Endothelial cell (in vitro differentiated cells): ENCODE results near the gene SLC25A20. TPM values are rescaled to one million over a fixed set of nuclear protein-coding genes. Genes with fewer than 3 reads are reported as not detected.

Experiments
- DNase-seq: peaks from one replicate; pipeline ENCODE4 v3.0.0; 2021; ENCODE audit warnings: low spot score
- H3K27ac Mint-ChIP-seq: one replicate; pipeline ENCODE4 v1.8.0; 2021; ENCODE audit warnings: mixed read lengths, inconsistent platforms; ENCODE audit not compliant: unreplicated experiment
- H3K27me3 Mint-ChIP-seq: one replicate; pipeline ENCODE4 v1.8.0; 2021; ENCODE audit warnings: mild to moderate bottlenecking, moderate library complexity, mixed read lengths, inconsistent platforms; ENCODE audit not compliant: unreplicated experiment
- H3K36me3 Mint-ChIP-seq: one replicate; pipeline ENCODE4 v1.8.0; 2021; ENCODE audit warnings: mild to moderate bottlenecking, low read depth, mixed read lengths, inconsistent platforms; ENCODE audit not compliant: unreplicated experiment
- H3K4me1 Mint-ChIP-seq: one replicate; pipeline ENCODE4 v1.8.0; 2021; ENCODE audit warnings: mild to moderate bottlenecking, mixed read lengths, inconsistent platforms; ENCODE audit not compliant: unreplicated experiment
- H3K4me3 Mint-ChIP-seq: one replicate; pipeline ENCODE4 v1.8.0; 2021; ENCODE audit warnings: mild to moderate bottlenecking, mixed read lengths, inconsistent platforms; ENCODE audit not compliant: unreplicated experiment
- H3K9me3 Mint-ChIP-seq: one replicate; pipeline ENCODE4 v1.8.0; 2021; ENCODE audit warnings: mixed read lengths, inconsistent platforms; ENCODE audit not compliant: unreplicated experiment
- total RNA-seq: library from RNA; stranded (reverse); fragmentation: NEBNext Ultra II Directional; extraction: Animal tissue kit (Norgen Biotek cat#: 25700); gene quantifications from one replicate; pipeline ENCODE4 v1.2.1, GENCODE V29; 2021; ENCODE audit not compliant: unreplicated experiment
- TF ChIP-seq, protein P1 (sequence below): fragments of 200-600 bp; sonication (generic); IDR thresholded peaks from one replicate; pipeline ENCODE4 v1.5.0; 2021; ENCODE audit warnings: antibody characterized with exemption; ENCODE audit not compliant: unreplicated experiment

SLC25A20 gene
- total RNA-seq, 1 donor from 2014 or later: 3.6 TPM

DNA sequence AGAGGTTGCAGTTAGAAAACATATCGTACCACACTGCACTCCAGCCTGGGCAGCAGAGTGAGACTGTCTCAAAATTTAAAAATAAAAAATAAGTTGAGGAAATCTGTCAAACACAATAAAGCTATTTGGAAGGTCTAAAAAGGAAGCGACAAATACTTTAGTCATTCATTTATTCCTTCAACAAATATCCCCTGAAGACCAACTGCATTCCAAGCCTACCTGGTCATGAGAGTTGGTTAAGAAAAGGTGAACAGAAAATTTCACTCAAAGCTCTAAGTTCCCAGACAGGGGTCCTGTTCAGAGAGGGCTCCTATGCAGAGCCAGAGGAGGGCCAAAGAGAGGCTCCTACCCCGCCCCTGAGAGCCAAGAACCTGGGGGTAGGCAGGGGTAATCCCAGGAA lies 35.6 kb downstream of the SLC25A20 start:
- Mint-ChIP-seq H3K27me3 (no peaks in the 10 kb centered on the region), H3K27ac (no peak overlapping the region), H3K9me3 (no peaks in the 10 kb centered on the region), H3K36me3 (peaks cover 4% of the 10 kb centered on the region), H3K4me1 (no peaks in the 10 kb centered on the region), H3K4me3 (no peak overlapping the region)
- TF ChIP-seq, protein P1, sequence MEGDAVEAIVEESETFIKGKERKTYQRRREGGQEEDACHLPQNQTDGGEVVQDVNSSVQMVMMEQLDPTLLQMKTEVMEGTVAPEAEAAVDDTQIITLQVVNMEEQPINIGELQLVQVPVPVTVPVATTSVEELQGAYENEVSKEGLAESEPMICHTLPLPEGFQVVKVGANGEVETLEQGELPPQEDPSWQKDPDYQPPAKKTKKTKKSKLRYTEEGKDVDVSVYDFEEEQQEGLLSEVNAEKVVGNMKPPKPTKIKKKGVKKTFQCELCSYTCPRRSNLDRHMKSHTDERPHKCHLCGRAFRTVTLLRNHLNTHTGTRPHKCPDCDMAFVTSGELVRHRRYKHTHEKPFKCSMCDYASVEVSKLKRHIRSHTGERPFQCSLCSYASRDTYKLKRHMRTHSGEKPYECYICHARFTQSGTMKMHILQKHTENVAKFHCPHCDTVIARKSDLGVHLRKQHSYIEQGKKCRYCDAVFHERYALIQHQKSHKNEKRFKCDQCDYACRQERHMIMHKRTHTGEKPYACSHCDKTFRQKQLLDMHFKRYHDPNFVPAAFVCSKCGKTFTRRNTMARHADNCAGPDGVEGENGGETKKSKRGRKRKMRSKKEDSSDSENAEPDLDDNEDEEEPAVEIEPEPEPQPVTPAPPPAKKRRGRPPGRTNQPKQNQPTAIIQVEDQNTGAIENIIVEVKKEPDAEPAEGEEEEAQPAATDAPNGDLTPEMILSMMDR: no peak
- no peak for DNase-seq

DNA sequence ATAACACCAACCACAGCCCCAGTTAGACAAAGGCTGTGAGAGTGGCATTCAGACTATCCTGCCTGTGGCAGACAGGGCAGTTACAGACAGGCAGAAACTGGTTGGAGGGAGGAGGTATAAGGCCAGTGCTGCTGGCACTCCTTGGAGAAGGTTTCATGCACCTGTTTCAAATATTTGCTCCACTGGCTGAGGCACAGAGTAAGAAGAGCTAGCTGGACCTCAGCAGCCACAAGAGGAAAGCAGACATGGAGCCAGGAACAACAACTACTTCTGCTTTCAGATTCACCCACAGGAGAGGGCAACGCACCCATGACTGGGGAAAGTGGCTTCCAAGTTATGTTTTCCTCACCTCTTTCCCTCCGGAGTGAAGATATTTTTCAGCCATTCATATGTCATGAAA lies 39.5 kb downstream of the SLC25A20 start:
- Mint-ChIP-seq H3K9me3 (no peaks in the 10 kb centered on the region), H3K36me3 (peaks cover 4% of the 10 kb centered on the region), H3K4me1 (peaks cover 6% of the 10 kb centered on the region), H3K27me3 (no peaks in the 10 kb centered on the region), H3K27ac (no peak overlapping the region), H3K4me3 (no peak overlapping the region)
- DNase-seq: no peak
- TF ChIP-seq, protein P1: no peak

DNA sequence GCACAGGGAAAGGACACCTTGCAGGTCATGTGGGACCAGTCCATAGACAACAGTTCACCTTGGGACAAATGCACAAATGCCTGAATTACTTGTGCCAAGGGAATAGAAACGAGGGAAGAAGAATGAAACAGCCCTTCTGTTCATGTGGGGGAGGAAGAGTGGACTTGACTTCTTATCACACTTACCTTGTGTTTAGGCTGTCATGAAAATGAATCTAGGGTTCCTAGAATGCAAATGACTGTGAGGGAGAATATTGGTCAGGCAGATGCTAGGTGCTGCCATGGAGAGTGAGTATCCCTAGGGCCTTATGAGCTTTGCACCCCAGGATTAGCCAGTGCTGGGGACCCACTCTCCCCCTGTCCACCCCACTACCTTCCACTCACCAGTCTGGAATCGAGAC lies 40.0 kb downstream of the SLC25A20 start:
- no peaks in the 10 kb centered on the region for H3K27me3 Mint-ChIP-seq
- no peak for DNase-seq
- H3K4me3 Mint-ChIP-seq: peak overlapping the region; percentile 28
- H3K9me3 Mint-ChIP-seq: no peaks in the 10 kb centered on the region
- H3K27ac Mint-ChIP-seq: no peak overlapping the region
- peaks cover 4% of the 10 kb centered on the region for H3K36me3 Mint-ChIP-seq
- TF ChIP-seq, protein P1: no peak
- peaks cover 6% of the 10 kb centered on the region for H3K4me1 Mint-ChIP-seq

DNA sequence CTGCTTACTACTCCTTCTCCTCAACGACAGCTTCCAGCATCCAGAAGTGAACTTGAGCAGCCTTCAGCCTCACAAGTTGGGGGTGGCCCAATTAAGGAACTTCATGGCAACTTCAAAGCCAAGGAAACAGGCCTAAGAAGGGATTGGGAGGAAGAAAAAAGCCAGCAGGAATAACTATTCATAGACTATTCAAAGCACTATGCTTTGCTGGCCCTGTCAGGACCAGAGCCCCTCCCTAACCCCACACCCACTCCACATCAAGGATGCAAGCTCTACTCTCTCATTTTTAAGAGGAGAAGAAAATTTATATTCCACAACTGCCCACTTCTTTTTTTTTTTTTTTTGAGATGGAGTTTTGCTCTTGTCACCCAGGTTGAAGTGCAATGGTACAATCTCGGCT lies 41.0 kb downstream of the SLC25A20 start:
- Mint-ChIP-seq H3K9me3 (no peaks in the 10 kb centered on the region), H3K36me3 (peaks cover 4% of the 10 kb centered on the region), H3K27ac (no peak overlapping the region), H3K27me3 (no peaks in the 10 kb centered on the region), H3K4me1 (peaks cover 6% of the 10 kb centered on the region), H3K4me3 (no peak overlapping the region)
- TF ChIP-seq, protein P1: no peak
- DNase-seq: no peak

DNA sequence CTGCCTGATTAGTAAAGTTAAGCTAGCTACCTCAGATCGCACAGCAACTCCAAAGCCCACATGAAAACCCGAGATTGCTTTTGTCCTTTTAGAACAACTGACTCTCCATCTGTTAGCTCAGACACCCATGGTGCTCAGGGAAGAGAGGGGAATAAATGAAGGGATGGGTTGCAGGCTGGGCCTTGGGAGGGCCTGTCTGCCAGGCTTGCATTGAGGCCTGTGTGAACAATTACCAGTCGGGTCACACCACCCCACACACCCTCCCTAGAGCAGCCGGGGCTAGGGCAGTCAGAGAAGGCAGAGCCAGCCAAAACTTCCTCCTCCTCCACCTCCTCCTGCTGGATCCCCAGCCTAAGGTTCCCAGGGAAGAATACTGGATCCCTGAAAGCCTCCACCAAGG lies 42.2 kb downstream of the SLC25A20 start:
- no peak overlapping the region for H3K4me3 Mint-ChIP-seq
- peaks cover 4% of the 10 kb centered on the region for H3K36me3 Mint-ChIP-seq
- no peak for DNase-seq
- H3K4me1 Mint-ChIP-seq: peaks cover 6% of the 10 kb centered on the region
- H3K27me3 Mint-ChIP-seq: no peaks in the 10 kb centered on the region
- H3K27ac Mint-ChIP-seq: no peak overlapping the region
- no peaks in the 10 kb centered on the region for H3K9me3 Mint-ChIP-seq
- TF ChIP-seq, protein P1: no peak
